Panc1 (cell line): ENCODE measurements around the gene KRTAP23-1. TPM values are rescaled to one million over a fixed set of nuclear protein-coding genes. Genes with fewer than 3 reads are reported as not detected.

Source experiments
- ATAC-seq: fragments of 200-7000 bp; cut with Tn5 transposase; 2 replicates; pipeline ENCODE4 v1.9.1; 2020; ENCODE audit warnings: mild to moderate bottlenecking, moderate library complexity
- BruUV-seq: library from RNA; stranded (reverse); fragments of 400-500 nt; replicated peaks from 2 replicates; lab custom pipeline; 2021; lab: Mats Ljungman, UMichigan
- CTCF ChIA-PET: fragments of 300-600 bp; sonication (Branson Sonifier 250); formaldehyde crosslinking; loops from one replicate; lab custom pipeline; 2022; ENCODE audit warnings: antibody characterized with exemption; lab: Charles Lee
- POLR2A ChIA-PET: fragments of 300-600 bp; sonication (Branson Sonifier 250); formaldehyde crosslinking; loops from one replicate; lab custom pipeline; 2022; ENCODE audit warnings: antibody characterized with exemption; lab: Charles Lee
- DNase-seq: peaks from one replicate; pipeline ENCODE4 v3.0.0-alpha.2; 2010; ENCODE audit warnings: low read depth, low spot score
- H3K27ac ChIP-seq: 2 replicates; pipeline ENCODE4 v1.5.1; 2011; ENCODE audit warnings: mild to moderate bottlenecking, low read length, inconsistent platforms
- H3K27me3 ChIP-seq: fragments of 200-500 bp; sonication (Bioruptor generic); 2 replicates; pipeline ENCODE4 v1.6.0; 2014; ENCODE audit warnings: low read length, inconsistent platforms; ENCODE audit not compliant: control insufficient read depth, insufficient read depth
- H3K36me3 ChIP-seq: fragments of 200-500 bp; sonication (Bioruptor generic); 2 replicates; pipeline ENCODE4 v1.5.1; 2014; ENCODE audit warnings: inconsistent platforms, mild to moderate bottlenecking, low read length, moderate library complexity; ENCODE audit not compliant: control insufficient read depth, insufficient read depth
- H3K4me1 ChIP-seq: 2 replicates; pipeline ENCODE4 v1.5.1; 2011; ENCODE audit warnings: inconsistent platforms, mild to moderate bottlenecking, low read length, moderate library complexity; ENCODE audit not compliant: control insufficient read depth, insufficient read depth
- H3K4me3 ChIP-seq, 2 experiments: 2 replicates each; pipeline ENCODE4 v1.5.1; 2011 to 2012; ENCODE audit warnings: low read depth in 2 of 2, low read length in 2 of 2, mild to moderate bottlenecking in 2 of 2, inconsistent platforms in 1 of 2, moderate library complexity in 1 of 2
- H3K9me3 ChIP-seq: fragments of 200-500 bp; sonication (Bioruptor generic); 2 replicates; pipeline ENCODE4 v1.5.1; 2014; ENCODE audit warnings: low read depth, mild to moderate bottlenecking, inconsistent platforms, low read length, moderate library complexity; ENCODE audit not compliant: control insufficient read depth, insufficient read depth
- CTCF ChIP-seq: fragments of 450-650 bp; IDR thresholded peaks from 2 replicates; pipeline ENCODE4 v1.5.1; 2017; ENCODE audit warnings: mild to moderate bottlenecking
- POLR2AphosphoS5 ChIP-seq: IDR thresholded peaks from 2 replicates; pipeline ENCODE4 v1.6.1; 2012; ENCODE audit warnings: mild to moderate bottlenecking, low read depth, low read length, moderate library complexity
- SIN3A ChIP-seq: IDR thresholded peaks from 2 replicates; pipeline ENCODE4 v1.6.1; 2012; ENCODE audit warnings: low read depth, mild to moderate bottlenecking, low read length, moderate library complexity, borderline replicate concordance; ENCODE audit not compliant: insufficient read depth
- TCF7L2 ChIP-seq: IDR thresholded peaks from 2 replicates; pipeline ENCODE4 v1.6.1; 2011; ENCODE audit warnings: mild to moderate bottlenecking, low read depth, low read length, inconsistent platforms
- in situ Hi-C: cut with HindIII; loops from 2 replicates; pipeline ENCODE4 v1.10.0; 2016; ENCODE audit warnings: low sequenced_read_pairs, low pct_unique_long_range_greater_than_20kb
- intact Hi-C: fragments of 100-400 bp; cut with micrococcal nuclease; formaldehyde crosslinking; loops from one replicate; pipeline ENCODE4 v1.10.0; 2022; ENCODE audit not compliant: unreplicated experiment
- total RNA-seq: library from RNA; stranded (reverse); gene quantifications from one replicate; pipeline ENCODE4 v1.2.1, GENCODE V29; 2021; ENCODE audit not compliant: unreplicated experiment
- TF ChIP-seq, protein P1 (sequence below), 2 experiments: IDR thresholded peaks; 2 replicates each; pipeline ENCODE4 v1.6.1; 2011 to 2012; ENCODE audit warnings: low read depth in 2 of 2, control low read depth in 1 of 2, low read length in 1 of 2, mild to moderate bottlenecking in 1 of 2, moderate library complexity in 1 of 2; ENCODE audit not compliant: insufficient read depth in 1 of 2

Gene KRTAP23-1
- total RNA-seq, 1 experiment from 2014 or later, result not detected

- in situ Hi-C loops (no loop called here), intact Hi-C loops (no loop called here)
- H3K4me3 ChIP-seq, result no peak overlapping the region
- ChIA-PET CTCF (no interaction called here), POLR2A (no interaction called here)
- no peak for DNase-seq
- no peaks in the 10 kb centered on the region for H3K9me3 ChIP-seq
- H3K27ac ChIP-seq, result no peak overlapping the region
- ATAC-seq, result no peak
- H3K4me1 ChIP-seq, result no peaks in the 10 kb centered on the region
- TF ChIP-seq POLR2AphosphoS5 (no peak), SIN3A (no peak), TCF7L2 (no peak), CTCF (no peak)
- TF ChIP-seq, protein P1, sequence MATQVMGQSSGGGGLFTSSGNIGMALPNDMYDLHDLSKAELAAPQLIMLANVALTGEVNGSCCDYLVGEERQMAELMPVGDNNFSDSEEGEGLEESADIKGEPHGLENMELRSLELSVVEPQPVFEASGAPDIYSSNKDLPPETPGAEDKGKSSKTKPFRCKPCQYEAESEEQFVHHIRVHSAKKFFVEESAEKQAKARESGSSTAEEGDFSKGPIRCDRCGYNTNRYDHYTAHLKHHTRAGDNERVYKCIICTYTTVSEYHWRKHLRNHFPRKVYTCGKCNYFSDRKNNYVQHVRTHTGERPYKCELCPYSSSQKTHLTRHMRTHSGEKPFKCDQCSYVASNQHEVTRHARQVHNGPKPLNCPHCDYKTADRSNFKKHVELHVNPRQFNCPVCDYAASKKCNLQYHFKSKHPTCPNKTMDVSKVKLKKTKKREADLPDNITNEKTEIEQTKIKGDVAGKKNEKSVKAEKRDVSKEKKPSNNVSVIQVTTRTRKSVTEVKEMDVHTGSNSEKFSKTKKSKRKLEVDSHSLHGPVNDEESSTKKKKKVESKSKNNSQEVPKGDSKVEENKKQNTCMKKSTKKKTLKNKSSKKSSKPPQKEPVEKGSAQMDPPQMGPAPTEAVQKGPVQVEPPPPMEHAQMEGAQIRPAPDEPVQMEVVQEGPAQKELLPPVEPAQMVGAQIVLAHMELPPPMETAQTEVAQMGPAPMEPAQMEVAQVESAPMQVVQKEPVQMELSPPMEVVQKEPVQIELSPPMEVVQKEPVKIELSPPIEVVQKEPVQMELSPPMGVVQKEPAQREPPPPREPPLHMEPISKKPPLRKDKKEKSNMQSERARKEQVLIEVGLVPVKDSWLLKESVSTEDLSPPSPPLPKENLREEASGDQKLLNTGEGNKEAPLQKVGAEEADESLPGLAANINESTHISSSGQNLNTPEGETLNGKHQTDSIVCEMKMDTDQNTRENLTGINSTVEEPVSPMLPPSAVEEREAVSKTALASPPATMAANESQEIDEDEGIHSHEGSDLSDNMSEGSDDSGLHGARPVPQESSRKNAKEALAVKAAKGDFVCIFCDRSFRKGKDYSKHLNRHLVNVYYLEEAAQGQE (IDR thresholded peaks at IDR 0.05; ENCODE audit: insufficient read depth in 1 of 2, low read depth in 2 of 2, low read length in 1 of 2), result no peak
- no peaks in the 10 kb centered on the region for H3K36me3 ChIP-seq
- BruUV-seq, result no TSS peak
- H3K27me3 ChIP-seq, result no peaks in the 10 kb centered on the region
These were observed 6.1 kb upstream of the KRTAP23-1 start for GRCh38 chr21:30354308-30355005.

DNA sequence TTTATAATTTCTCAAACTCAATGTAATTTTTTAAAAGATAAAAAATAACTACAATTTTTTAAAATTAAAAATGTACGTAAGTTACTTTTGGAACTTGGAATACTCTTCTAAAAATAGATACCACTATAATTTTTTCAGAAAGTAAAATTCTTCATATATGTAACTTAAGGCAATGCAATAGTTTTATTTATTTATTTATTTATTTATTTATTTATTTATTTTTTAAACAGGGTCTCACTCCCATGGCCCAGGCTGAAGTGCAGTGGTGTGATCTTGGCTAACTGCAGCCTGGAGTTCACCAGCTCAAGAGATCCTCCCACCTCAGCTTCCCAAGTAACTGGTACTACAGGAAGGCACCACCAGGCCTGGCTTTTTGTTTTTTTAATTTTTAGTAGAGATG lies 3.1 kb upstream of the KRTAP23-1 start:
- Histone ChIP-seq H3K4me1 (no peaks in the 10 kb centered on the region), H3K4me3 (no peak overlapping the region), H3K9me3 (no peaks in the 10 kb centered on the region), H3K36me3 (no peaks in the 10 kb centered on the region), H3K27ac (no peak overlapping the region), H3K27me3 (no peaks in the 10 kb centered on the region)
- intact Hi-C loops, result no loop called here
- TF ChIP-seq CTCF (no peak), POLR2AphosphoS5 (no peak), SIN3A (no peak), TCF7L2 (no peak)
- TF ChIP-seq, protein P1 (IDR thresholded peaks at IDR 0.05; ENCODE audit: insufficient read depth in 1 of 2, low read depth in 2 of 2, low read length in 1 of 2), result no peak
- ATAC-seq (no peak), DNase-seq (no peak)
- ChIA-PET CTCF (no interaction called here), POLR2A (no interaction called here)
- in situ Hi-C loops, result no loop called here
- no TSS peak for BruUV-seq
